GM13977 (cell line): ENCODE results near the gene HINFP.

Source experiments
- DNase-seq: peaks from one replicate; pipeline ENCODE4 v3.0.0; 2012; ENCODE audit warnings: low spot score
- CTCF ChIP-seq: IDR thresholded peaks from 2 replicates; pipeline ENCODE4 v1.5.1; 2012; ENCODE audit warnings: mild to moderate bottlenecking, control low read depth; ENCODE audit not compliant: insufficient read depth; ENCODE audit errors: extremely low read depth, missing control alignments
- in situ Hi-C: fragments of 300-500 bp; cut with MboI; formaldehyde crosslinking; loops from one replicate; pipeline ENCODE4 v1.12.0; 2022; ENCODE audit warnings: low sequenced_read_pairs, low pct_unique_long_range_greater_than_20kb, mixed read lengths, inconsistent platforms; ENCODE audit not compliant: unreplicated experiment

HINFP gene, protein sequence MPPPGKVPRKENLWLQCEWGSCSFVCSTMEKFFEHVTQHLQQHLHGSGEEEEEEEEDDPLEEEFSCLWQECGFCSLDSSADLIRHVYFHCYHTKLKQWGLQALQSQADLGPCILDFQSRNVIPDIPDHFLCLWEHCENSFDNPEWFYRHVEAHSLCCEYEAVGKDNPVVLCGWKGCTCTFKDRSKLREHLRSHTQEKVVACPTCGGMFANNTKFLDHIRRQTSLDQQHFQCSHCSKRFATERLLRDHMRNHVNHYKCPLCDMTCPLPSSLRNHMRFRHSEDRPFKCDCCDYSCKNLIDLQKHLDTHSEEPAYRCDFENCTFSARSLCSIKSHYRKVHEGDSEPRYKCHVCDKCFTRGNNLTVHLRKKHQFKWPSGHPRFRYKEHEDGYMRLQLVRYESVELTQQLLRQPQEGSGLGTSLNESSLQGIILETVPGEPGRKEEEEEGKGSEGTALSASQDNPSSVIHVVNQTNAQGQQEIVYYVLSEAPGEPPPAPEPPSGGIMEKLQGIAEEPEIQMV

GRCh38 chr11:119121008-119121810 is at the start of gene HINFP:
Gene HINFP (plus strand): TSS chr11:119121580. CDS start chr11:119126945, 5,365 bp downstream.
- in situ Hi-C loops, result no loop called here
- DNase-seq, result peak; percentile 97
- TF ChIP-seq CTCF, result no peak

GRCh38 chr11:119077839-119078238 is 43.5 kb upstream of the HINFP start:
- no peak for TF ChIP-seq CTCF
- in situ Hi-C loops, result no loop called here
- no peak for DNase-seq

- DNase-seq, result no peak
- no peak for TF ChIP-seq CTCF
- in situ Hi-C loops, result no loop called here
These were observed 42.5 kb upstream of the HINFP start for GRCh38 chr11:119078675-119079420.

GRCh38 chr11:119081682-119082260 is 39.6 kb upstream of the HINFP start:
- DNase-seq, result no peak
- no peak for TF ChIP-seq CTCF
- in situ Hi-C loops, result no loop called here

DNA sequence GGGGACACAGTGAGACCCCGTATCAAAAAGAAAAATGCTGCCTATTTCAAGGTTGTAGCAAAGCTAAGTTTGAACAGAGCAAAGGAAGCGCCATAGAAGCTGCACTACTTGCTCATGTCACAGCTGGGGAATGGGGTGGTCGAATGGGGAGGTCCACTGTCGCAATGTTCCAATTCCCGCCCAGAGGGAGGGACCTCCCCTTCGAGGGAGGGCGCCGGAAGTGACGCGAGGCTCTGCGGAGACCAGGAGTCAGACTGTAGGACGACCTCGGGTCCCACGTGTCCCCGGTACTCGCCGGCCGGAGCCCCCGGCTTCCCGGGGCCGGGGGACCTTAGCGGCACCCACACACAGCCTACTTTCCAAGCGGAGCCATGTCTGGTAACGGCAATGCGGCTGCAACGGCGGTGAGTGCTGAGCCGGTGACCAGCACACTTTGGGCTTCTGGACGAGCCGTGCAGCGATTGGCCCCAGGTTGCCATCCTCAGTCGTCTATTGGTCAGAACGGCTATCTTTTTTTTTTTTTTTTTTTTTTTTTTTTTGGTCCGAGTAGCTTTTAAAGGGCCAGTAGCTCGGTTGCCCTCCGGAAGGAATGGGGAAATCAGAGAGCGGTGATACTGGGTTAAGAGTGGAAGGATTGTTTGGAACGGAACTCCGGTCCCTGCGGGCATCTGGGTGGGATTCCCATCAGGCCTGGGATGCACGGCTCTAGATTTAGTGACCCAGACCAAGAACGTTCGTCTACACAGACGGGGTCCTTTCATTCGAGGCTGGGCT is 36.5 kb upstream of the HINFP start, which contains the start of gene HMBS:
HMBS (plus strand) TSS at position 219 of the 774 bp plus-strand sequence; CDS start at position 372, 153 bp downstream.
- in situ Hi-C loops, result no loop called here
- DNase-seq, result peak; percentile 90
- TF ChIP-seq CTCF, result no peak
